Endothelial cell of umbilical vein (primary cell): ENCODE measurements around the gene USP48.

Experiments used
- CTCF ChIP-seq, 2 donors: IDR thresholded peaks; 1 replicate in 1 of 2; 2 replicates in 1 of 2; pipeline ENCODE4 v1.5.1; 2011; ENCODE audit warnings: low read length in 2 of 2, mild to moderate bottlenecking in 2 of 2, moderate library complexity in 2 of 2, control low read depth in 1 of 2, inconsistent platforms in 1 of 2, low read depth in 1 of 2; ENCODE audit not compliant: insufficient read depth in 1 of 2; ENCODE audit errors: extremely low read depth in 1 of 2
- POLR2AphosphoS5 ChIP-seq: IDR thresholded peaks from 2 replicates; pipeline ENCODE4 v1.6.1; 2012; ENCODE audit warnings: low read depth, mild to moderate bottlenecking, control low read depth, low read length, moderate library complexity; ENCODE audit not compliant: insufficient read depth

GRCh38 chr1:21749109-21749508, 33.8 kb downstream of the USP48 start:
- TF ChIP-seq CTCF (IDR thresholded peaks at IDR 0.05; ENCODE audit: extremely low read depth in 1 of 2, insufficient read depth in 1 of 2, low read depth in 1 of 2, low read length in 2 of 2): no peak
- TF ChIP-seq POLR2AphosphoS5: no peak
